HFF-Myc (cell line): ENCODE measurements around the gene STK4.
"Not testable (repeated sequence)": the region's sequence is repeated elsewhere in the genome, so short reads cannot be mapped to it uniquely, and the experiment has no call there.

Experiments used
- DNase-seq: peaks from one replicate; pipeline ENCODE4 v3.0.0-alpha.2; 2011; ENCODE audit warnings: low read depth; ENCODE audit errors: extremely low read depth
- H3K4me3 ChIP-seq: replicated peaks from 2 replicates; pipeline ENCODE4 v1.5.1; 2011; ENCODE audit warnings: low read depth, mild to moderate bottlenecking, control low read depth, low read length
- TF ChIP-seq, protein P1 (sequence below): IDR thresholded peaks from 2 replicates; pipeline ENCODE4 v1.5.1; 2012; ENCODE audit warnings: mild to moderate bottlenecking, low read depth, low read length, control low read depth; ENCODE audit errors: missing control alignments

The STK4 gene

DNA sequence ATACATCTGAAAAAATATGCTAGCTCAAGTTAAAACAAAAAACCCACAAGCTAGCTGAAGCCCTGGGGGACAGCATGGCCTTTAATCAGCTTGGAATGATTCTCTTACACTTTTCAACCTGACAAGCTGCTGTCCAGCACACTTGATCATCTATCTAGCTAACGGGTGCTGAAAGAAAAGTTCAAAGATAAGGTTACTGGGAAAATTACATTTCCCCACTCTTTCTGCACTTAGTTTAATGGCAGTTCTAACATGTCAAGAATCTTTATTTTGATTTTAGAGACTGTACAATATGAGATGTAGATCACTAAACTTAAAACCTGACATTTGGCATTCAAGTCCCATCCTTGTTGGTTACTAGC lies 53.4 kb downstream of the STK4 start:
- TF ChIP-seq, protein P1, sequence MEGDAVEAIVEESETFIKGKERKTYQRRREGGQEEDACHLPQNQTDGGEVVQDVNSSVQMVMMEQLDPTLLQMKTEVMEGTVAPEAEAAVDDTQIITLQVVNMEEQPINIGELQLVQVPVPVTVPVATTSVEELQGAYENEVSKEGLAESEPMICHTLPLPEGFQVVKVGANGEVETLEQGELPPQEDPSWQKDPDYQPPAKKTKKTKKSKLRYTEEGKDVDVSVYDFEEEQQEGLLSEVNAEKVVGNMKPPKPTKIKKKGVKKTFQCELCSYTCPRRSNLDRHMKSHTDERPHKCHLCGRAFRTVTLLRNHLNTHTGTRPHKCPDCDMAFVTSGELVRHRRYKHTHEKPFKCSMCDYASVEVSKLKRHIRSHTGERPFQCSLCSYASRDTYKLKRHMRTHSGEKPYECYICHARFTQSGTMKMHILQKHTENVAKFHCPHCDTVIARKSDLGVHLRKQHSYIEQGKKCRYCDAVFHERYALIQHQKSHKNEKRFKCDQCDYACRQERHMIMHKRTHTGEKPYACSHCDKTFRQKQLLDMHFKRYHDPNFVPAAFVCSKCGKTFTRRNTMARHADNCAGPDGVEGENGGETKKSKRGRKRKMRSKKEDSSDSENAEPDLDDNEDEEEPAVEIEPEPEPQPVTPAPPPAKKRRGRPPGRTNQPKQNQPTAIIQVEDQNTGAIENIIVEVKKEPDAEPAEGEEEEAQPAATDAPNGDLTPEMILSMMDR = no peak
- DNase-seq = no peak
- no peak overlapping the region for H3K4me3 ChIP-seq

DNA sequence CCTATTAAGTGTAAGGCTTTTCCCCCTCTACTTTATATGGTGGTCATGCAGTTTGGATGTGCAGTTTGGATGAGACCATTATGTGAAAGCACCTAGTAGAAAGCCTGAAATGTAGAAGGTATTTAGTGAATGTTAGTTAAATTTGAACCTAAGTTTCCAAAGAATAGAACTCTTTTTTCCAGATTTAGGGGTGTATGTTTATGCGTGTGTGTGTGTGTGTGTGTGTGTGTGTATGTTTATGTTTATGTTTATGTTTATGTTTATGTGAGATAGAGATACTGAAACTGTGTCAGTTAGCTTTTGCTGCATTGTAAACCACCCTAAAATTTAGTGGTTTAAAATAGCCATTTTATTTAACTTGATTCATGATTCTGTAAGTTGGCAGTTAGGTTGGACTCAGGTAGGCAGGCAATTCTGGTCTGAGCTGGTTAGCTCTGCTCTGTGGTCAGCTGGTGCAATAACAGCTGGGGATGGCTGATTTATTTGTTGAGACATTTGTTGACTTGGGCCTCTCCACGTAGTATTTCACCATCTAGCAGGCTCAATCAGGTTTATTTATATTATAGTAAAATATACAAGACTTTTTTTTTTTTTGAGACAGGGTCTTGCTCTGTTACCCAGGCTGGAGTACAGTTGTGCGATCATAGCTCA lies 54.0 kb downstream of the STK4 start:
- TF ChIP-seq, protein P1 = no peak
- no peak for DNase-seq
- H3K4me3 ChIP-seq = no peak overlapping the region

DNA sequence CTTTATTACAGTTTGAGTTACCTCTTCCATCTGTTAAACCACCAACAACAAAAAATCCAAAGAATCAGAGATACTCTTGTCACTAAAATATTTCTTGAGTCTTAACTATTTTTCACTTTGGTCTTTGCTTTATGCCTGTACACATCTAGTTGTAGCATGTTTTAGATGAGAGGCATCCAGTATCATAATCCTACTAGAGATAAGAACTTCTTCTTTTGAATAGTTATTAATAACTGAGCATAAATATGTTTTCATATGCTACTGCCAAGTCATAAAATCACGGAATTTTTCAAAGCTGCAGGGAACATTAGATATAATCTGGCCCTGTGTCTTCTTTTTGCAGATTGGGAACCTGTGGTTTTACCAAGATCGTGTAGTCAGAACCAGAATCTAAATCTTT lies 55.3 kb downstream of the STK4 start:
- DNase-seq = no peak
- no peak overlapping the region for H3K4me3 ChIP-seq
- TF ChIP-seq, protein P1 = no peak

DNA sequence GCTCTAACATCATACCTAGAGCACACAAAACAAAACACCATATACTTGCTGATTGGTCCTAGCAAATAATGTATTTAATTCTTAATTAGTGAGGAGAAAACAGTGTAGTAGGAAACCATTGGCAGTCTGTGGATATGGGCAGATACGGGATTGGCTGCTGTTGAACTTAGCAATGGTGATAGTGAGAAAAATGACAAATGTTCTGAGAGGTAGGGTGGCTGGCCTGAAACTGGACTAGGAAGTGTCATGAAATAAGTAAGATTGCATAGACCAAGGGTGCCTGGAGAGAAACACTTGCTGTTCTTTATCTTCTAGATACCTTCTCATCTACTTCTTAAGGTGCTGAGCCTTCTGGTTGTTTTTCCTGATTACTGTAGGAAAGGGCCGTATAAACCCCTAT lies 56.8 kb downstream of the STK4 start:
- DNase-seq, H3K4me3 ChIP-seq: not testable (repeated sequence)

DNA sequence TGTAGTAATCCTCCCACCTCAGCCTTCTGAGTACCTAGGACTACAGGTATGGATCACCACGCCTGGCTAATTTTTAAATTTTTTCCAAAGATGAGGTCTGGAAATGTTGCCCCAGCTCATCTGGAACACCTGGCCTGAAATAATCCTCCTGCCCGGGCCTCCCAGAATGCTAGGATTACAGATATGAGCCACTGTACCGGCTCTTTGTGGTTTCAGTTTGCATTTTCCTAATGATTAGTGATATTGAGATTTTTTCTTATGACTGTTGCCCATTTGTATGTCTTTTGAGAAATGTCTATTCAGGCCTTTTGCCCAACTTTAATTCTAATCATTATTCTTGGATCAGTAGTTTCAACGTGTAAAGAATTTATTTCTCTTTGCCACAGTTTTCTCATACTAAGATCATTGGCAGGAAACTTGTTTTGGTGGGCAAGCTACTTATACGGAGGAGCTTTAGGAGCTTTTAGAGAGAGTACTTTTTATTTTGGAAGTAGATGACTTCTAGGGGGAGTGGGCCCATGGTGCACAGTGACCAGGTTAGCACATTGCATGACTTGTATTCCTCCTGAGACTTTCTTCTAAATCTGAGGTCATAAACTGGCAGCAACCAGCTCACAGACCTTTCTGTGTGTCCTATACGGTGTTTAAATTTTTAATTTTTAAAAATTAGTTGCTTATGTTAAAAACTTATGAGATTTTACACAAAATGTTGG lies 62.3 kb downstream of the STK4 start:
- H3K4me3 ChIP-seq = no peak overlapping the region
- TF ChIP-seq, protein P1 = no peak
- no peak for DNase-seq

DNA sequence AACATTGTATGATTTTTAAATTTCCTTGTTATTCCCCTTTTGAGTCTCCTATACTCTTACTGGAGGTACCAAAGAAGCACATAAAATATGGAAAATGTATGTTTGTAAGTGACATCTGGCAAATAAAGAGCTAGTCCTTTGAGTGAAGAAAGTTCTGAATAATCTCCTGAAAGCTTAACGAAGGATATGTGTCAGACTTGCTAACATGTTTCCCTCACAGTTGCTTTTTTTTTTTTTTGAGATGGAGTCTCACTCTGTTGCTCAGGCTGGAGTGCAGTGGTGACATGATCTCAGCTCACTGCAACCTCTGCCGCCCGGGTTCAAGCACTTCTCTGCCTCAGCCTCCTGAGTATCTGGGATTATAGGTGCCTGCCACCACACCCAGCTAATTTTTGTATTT lies 63.6 kb downstream of the STK4 start:
- no peak for DNase-seq
- H3K4me3 ChIP-seq = no peak overlapping the region
- TF ChIP-seq, protein P1 = no peak

DNA sequence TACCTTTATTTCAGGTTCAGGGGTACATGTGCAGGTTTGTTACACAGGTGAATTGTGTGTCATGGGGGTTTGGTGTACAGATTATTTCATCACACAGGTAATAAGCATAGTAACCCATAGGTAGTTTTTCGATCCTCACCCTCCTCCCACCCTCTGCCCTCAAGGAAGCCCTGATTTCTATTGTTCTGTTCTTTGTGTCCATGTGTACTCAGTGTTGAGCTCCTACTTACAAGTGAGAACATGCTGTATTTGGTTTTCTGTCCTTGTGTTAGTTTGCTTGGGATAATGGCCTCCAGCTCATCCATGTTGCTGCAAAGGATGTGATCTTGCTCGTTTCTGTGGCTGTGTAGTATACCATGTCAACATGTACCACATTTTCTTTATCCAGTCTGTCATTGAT lies 66.0 kb downstream of the STK4 start:
- DNase-seq = no peak
- TF ChIP-seq, protein P1 = no peak

More for the DNA sequence above, 66.0 kb downstream of the STK4 start:
- H3K4me3 ChIP-seq = no peak overlapping the region
